KMS-11 (cell line): Measurements from ENCODE around the gene DNAJC3.

Experiments used
- H2AFZ ChIP-seq: fragments of 200-600 bp; sonication (generic); 2 replicates; pipeline ENCODE4 v1.6.1; 2016; ENCODE audit warnings: antibody characterized with exemption, mixed run types, low read depth
- H3K27ac ChIP-seq: fragments of 200-600 bp; sonication (generic); 2 replicates; pipeline ENCODE4 v1.6.1; 2016; ENCODE audit warnings: mild to moderate bottlenecking, mixed run types
- H3K27me3 ChIP-seq: fragments of 200-600 bp; sonication (generic); 2 replicates; pipeline ENCODE4 v1.6.1; 2017; ENCODE audit warnings: mild to moderate bottlenecking, low read depth, mixed run types, moderate library complexity; ENCODE audit not compliant: insufficient read depth
- H3K36me3 ChIP-seq: fragments of 200-600 bp; sonication (generic); 2 replicates; pipeline ENCODE4 v1.6.1; 2017; ENCODE audit warnings: mild to moderate bottlenecking, mixed run types; ENCODE audit not compliant: insufficient read depth
- H3K4me1 ChIP-seq: fragments of 200-600 bp; sonication (generic); 2 replicates; pipeline ENCODE4 v1.6.1; 2016; ENCODE audit warnings: mild to moderate bottlenecking, low read depth, mixed run types; ENCODE audit not compliant: poor library complexity, severe bottlenecking
- H3K4me2 ChIP-seq: fragments of 200-600 bp; sonication (generic); 2 replicates; pipeline ENCODE4 v1.7.0; 2016; ENCODE audit warnings: mild to moderate bottlenecking, mixed run types
- H3K4me3 ChIP-seq: fragments of 200-600 bp; sonication (generic); IDR thresholded peaks from 2 replicates; pipeline ENCODE4 v1.6.1; 2017; ENCODE audit warnings: low read depth, low read length, mixed read lengths; ENCODE audit not compliant: insufficient read depth
- H3K79me2 ChIP-seq: fragments of 200-600 bp; sonication (generic); 2 replicates; pipeline ENCODE4 v1.6.1; 2016; ENCODE audit warnings: low read depth, mixed run types; ENCODE audit not compliant: insufficient read depth
- H3K9ac ChIP-seq: fragments of 200-600 bp; sonication (generic); 2 replicates; pipeline ENCODE4 v1.6.1; 2016; ENCODE audit warnings: mild to moderate bottlenecking, mixed run types
- H4K20me1 ChIP-seq: fragments of 200-600 bp; sonication (generic); 2 replicates; pipeline ENCODE4 v1.6.1; 2016; ENCODE audit warnings: mild to moderate bottlenecking, mixed run types; ENCODE audit not compliant: insufficient read depth
- CTCF ChIP-seq: fragments of 200-600 bp; sonication (generic); conservative IDR thresholded peaks from 2 replicates; pipeline ENCODE4 v1.6.1; 2017; ENCODE audit warnings: low read depth, mild to moderate bottlenecking, antibody characterized with exemption, low read length, moderate library complexity, mixed read lengths

DNAJC3 gene

GRCh38 chr13:95842898-95843297 lies 166.0 kb downstream of the DNAJC3 start:
- H2AFZ ChIP-seq, result no peak overlapping the region
- H4K20me1 ChIP-seq, result no peaks in the 10 kb centered on the region
- no peaks in the 10 kb centered on the region for H3K4me1 ChIP-seq
- TF ChIP-seq CTCF, result no peak
- H3K36me3 ChIP-seq, result no peaks in the 10 kb centered on the region
- H3K4me3 ChIP-seq, result no peak overlapping the region
- no peaks in the 10 kb centered on the region for H3K27me3 ChIP-seq
- no peak overlapping the region for H3K9ac ChIP-seq
- H3K4me2 ChIP-seq, result no peak overlapping the region
- H3K79me2 ChIP-seq, result no peaks in the 10 kb centered on the region
- H3K27ac ChIP-seq, result no peak overlapping the region
